Stimulated activated naive CD4-positive, alpha-beta T cell treated with Interleukin-2 at 50 U/mL for 16 hours (primary cell): ENCODE data around the gene FANCD2OS.
"Not testable (repeated sequence)": the region's sequence is repeated elsewhere in the genome, so short reads cannot be mapped to it uniquely, and the experiment has no call there.

Experiments used
- DNase-seq: peaks from one replicate; lab custom pipeline; 2025; lab: John Stamatoyannopoulos, UW

FANCD2OS gene, protein sequence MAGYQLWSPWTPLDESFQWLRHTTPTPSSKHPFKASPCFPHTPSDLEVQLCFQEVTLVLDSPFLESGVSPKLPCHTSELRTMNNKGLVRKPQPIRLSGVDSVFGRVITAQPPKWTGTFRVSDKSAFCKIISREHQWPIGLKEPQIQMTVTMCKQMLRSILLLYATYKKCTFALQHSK

DNA sequence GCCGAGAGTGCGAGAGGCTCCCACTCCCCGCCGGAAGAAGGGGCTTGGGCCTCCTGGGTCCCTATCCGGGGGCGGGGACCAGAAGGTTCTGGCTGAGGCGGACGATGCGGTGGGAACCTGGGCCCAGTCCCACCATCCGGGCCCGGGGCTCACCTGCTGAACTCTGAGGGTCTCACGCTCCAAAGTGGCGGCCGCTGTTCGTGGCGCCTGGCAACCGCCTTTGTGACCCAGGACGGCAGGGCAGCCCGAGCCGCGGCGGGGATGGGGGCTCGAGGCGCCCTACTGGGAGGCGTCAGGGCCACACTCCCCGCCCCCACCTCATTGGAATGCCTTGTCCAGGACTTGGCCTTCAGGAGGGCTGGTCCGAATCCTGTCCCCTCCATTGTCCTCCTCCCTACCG lies at the start of gene FANCD2OS:
Gene FANCD2OS, minus strand, starts transcription at position 165 of the 400 bp plus-strand sequence. CDS start 3,481 bp downstream, outside the sequence.
- DNase-seq = no peak

DNA sequence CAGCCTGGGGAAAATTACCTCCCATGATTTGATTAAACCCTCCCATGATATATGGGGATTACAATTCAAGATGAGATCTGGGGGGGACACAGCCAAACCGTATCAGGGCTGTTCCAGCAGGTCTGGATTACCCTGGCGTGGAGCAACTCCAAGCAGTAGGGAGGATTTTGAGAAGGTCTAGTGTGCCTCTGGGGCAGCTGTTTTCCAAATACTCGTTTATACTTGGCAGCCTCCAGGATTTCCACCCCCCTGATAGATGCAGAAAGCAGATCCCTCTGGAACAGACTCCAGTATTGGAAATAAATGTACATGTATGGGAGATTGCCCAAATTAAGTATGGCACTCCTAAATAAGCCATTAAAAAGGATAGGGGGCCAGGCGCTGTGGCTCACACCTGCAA lies 49.0 kb upstream of the FANCD2OS start:
- DNase-seq = no peak

DNA sequence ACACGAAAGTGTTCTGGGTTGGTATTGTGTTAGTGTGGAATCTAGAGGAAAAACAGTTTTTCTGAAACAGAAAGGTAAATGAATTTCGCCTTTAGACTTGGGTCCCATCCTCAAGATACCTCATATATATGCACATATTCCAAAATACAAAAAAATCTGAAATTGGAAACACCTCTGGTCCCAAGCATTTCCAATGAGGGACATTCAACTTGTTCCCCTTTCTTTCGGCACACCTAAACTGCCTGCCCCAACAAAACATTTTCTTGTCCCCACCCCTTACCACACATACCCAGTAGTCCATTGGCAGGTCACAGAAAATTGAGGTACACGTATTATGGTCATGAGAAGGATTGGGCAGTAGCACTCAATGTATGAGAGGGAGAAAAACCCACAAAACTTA lies 47.6 kb upstream of the FANCD2OS start:
- no peak for DNase-seq

DNA sequence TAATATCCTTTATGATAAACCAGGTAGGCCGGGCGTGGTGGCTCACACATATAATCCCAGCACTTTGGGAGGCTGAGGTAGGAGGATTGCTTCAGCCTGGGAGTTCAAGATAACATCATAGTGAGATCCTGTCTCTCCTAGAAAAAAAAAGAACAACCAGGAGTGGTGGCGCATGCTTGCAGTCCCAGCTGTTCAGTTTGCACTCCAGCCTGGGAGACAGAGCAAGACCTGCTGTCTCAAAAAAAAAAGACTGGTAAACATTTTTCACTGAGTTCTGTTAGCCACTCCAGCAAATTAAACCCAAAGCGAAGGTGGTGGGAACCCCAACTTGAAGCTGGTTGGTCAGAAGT lies 47.0 kb upstream of the FANCD2OS start:
- no peak for DNase-seq

DNA sequence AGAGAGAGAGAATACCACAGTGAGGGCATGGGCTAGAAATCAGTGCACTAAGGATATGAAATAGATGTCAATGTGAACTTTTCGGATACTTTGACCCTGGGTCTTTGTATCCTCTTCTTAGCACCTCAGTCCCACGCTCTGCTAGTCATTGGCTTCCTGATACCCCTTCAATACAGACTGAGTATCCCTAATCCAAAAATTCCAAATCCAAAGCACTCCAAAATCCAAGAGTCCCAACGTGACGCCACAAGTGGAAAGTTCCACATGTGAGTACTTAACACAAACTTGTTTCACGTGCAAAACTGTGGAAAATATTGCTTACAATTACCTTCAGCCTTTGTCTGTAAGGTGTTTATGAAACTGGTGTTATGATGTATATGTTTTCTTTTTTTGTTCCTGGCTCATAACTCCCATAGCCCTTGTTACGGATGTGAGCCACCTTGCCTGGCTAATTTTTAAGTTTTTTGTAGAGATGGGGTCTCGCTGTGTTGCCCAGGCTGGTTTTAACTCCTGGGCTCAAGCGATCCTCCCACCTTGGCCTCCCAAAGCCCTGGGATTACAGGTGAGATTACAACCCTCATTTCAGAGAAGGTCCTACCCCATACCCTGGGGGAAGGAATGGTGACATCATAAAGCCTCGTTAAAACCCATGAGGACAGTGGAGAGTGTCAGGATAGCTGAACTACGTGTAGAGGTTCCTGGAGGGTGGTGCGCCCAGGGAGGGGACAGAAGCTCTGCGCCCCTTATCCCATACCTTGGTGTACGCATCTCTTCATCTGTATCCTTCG lies 46.5 kb upstream of the FANCD2OS start:
- no peak for DNase-seq

DNA sequence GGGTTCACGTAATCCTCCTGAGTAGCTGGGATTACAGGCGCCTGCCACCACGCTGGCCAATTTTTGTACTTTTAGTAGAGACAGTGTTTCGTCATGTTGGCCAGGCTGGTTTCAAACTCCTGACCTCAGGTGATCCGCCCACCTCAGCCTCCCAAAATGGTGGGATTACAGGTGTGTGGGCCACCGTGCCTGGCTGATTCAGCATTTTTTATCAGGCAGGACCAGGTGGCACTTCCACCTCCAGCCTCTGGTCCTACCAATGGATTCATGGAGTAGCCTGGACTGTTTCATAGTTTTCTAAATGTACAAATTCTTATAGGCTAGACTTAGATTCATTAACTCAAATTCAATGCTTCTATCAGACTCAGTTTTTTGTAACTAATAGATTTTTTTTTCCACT lies 42.9 kb upstream of the FANCD2OS start:
- DNase-seq = no peak

DNA sequence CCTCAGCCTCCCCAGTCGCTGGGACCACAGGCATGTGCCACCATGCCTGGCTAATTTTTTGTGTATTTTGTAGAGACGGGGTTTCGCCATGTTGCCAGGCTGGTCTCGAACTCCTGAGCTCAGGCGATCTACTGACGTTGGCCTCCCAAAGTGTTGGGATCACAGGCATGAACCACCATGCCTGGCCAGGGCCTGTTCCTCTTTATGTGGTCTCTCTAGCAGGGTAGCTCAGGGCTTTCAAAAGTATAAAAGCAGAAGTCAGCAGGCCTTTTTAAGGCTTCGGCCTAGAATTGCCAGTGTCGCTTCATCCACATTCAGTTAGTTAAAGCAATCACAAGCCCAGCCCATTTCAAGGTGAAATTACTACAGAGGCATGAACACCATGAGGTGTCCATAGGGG lies 41.2 kb upstream of the FANCD2OS start:
- no peak for DNase-seq

DNA sequence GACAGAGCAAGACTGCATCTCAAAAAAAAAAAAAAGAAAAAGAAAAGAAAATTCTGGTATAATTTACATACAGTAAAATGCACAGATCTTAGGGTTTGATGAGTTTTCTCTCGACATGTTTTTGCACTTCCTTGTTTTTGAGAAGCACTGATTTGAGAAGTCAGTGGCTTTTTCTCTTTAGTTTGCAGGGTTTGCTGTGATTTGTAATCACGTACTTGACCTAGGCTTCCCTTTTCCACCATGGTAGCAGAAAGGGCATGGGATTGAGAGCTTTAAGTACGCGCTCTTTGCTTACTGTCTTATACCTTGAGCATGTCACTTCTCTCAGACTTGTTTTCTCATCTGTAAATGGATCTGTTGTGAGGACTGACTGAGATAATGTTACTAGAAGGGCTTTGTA lies 37.6 kb upstream of the FANCD2OS start:
- DNase-seq = no peak

DNA sequence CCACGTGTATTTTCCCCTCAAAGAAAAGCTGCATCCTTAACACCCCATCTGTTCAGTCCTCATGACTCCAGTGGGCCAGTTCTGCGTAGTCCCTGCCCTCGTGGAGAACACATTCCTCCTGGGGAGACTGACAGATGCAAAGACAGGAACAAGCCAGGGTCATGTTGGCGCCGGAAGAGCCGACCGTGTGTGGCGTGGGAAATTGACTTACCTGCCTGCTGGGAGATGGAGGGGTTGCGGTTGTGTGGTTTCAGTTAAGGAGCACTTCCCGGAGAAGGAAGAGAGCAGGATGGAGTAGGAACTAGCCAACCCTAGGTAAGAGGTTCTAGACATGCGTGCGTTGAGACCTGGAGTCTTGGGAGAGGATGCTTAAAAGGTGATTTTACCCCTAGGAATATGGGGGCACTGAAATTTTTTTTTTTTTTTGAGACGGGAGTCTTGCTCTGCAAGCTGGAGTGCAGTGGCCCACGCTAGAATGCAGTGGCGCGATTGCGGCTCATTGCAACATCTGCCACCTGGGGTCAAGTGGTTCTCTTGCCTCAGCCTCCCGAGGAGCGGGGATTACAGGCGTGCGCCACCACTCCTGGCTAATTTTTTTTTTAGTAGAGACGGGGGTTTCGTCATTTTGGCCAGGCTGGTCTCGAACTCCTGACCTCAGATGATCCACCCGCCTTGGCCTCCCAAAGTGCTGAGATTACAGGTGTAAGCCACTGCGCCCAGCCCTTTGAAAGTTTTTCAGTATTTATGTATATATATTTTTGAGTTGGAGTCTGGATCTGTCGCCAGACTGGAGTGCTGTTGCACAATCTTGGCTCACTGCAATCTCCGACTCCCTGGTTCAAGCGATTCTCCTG lies 34.9 kb upstream of the FANCD2OS start:
- no peak for DNase-seq

DNA sequence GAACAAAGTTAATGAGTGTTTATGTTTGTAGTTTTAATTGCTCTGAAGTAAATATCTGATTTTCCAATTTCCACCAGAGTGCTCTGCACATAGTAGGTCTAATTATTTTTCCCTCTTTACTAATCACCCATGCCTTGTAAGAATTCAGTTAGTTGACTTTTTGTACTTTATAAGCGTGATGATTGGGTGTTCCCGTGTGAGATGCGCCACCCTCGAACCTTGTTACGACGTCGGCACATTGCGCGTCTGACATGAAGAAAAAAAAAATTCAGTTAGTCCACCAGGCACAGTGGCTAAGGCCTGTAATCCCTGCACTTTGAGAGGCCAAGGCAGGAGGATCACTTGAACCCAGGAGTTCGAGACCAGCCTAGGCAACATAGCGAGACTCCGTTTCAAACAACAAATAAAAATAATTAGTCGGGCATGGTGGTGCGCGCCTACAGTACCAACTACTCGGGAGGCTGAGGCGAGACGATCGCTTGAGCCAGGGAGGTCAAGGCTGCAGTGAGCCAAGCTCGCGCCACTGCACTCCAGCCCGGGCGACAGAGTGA lies 33.0 kb upstream of the FANCD2OS start:
- DNase-seq = no peak

DNA sequence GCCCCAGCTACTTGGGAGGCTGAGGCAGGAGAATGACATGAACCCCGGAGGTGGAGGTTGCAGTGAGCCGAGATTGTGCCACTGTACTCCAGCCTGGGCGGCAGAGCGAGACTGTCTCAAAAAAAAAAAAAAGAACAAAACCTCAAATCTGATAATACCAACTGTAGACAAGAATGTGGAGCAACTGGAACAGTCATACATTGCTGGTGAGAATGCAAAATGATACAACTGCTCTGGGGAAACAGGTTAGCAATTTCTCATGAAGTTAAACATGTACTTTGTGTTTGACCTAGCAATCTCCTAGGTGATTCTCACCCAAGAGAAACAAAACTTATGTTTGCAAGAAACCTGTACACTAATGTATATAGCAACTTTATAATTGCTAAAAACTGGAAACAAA lies 29.1 kb upstream of the FANCD2OS start:
- no peak for DNase-seq

DNA sequence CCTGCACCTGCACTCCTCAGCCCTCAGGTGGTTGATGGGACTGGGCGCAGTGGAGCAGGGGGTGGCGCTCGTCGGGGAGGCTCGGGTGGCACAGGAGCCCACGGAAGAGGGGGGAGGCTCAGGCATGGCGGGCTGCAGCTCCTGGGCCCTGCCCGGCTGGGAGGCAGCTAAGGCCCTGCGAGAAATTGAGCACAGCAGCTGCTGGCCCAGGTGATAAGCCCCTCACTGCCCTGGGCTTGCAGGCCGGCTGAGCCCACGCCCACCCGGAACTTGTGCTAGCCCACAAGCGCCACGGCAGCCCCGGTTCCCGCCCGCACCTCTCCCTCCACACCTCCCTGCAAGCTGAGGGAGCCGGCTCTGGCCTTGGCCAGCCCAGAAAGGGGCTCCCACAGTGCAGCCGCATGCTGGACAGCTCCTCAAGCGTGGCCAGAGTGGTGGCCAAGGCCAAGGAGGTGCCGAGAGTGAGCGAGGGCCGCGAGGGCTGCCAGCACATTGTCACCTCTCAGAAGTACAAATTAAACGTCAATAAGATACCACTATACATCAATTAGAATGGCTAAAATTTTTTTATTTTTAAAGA lies 28.5 kb upstream of the FANCD2OS start:
- no peak for DNase-seq

DNA sequence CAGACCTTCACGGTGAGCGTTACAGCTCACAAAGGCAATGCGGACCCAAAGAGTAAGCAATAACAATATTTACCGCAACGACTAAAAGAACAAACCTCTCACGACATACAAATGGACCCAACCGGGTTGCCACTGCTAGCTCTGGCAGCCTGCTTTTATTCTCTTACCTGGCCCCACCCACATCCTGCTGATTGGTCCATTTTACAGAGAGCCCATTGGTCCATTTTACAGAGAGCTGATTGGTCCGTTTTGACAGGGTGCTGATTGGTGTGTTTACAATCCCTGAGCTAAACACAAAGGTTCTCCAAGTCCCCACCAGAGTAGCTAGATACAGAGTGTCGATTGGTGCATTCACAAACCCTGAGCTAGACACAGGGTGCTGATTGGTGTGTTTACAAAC lies 27.8 kb upstream of the FANCD2OS start:
- not testable (repeated sequence) for DNase-seq

DNA sequence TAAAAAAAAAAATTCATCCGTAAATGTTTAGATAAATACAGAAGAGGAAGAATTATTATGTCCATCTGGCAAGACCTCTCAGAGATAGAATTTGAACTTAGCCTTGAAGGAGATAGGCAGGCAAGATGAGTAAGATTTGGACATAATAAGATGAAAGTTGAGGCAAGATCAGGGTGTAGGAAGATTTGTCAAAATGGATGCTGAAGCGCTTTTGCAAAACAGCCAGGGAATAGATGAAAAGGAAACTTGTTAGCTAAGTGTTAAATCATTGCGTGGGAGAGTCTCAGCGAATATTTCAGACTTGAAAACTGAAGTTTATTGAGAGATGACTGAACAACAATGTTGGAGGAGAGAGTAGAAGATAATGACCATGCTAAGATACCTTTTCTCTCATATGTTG lies 14.7 kb upstream of the FANCD2OS start:
- no peak for DNase-seq

DNA sequence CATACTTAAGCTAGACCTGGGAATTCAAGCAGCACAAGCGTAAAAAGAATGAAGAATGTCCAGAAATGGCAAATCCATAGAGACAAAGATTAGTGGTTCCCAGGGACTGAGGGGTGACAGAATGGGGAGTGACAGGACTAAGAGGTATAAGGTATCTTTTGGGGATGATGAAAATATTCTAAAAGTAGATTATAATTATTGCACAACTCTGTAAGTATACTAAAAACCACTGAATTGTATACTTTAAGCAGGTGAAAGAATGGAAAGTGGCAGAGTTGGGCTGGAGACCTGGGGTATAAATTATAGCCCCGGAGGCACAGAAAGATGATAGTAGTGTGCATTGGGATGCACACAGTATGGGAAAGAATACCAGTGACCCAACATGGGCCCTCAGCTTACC lies 13.0 kb upstream of the FANCD2OS start:
- no peak for DNase-seq

DNA sequence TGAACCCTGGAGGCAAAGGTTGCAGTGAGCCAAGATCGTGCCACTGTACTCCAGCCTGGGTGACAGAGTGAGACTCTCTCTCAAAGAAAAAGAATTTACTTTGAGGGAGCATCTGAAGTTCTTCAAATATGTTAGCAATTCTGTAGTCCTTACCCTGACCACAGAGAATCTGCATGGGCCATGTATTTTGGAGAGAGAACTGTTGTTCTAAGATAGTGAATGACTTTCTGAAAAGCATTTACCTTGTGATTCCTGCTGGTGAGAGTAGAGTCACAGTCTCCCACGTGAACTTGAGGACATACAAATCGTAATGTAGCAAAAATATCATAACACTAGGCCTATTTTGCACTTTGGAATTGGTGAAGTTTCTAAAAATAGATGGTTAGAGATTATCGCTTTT lies 11.3 kb upstream of the FANCD2OS start:
- no peak for DNase-seq

DNA sequence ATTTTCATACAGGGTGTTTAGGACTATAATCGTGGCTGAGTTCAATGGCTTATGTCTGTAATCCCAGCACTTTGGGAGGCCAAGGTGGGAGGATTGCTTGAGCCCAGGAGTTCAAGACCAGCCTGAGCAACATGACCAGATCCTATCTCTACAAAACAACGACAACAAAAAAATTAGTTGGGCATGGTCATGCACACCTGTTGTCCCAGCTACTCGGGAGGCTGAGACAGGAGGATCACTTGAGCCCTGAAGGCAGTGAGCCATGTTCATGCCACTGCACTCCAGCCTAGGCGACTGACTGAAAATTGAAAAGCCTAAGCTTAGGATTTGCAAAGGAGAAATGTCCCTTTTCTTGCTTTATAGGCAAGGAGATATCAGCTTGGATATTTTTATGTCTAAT lies 8.9 kb upstream of the FANCD2OS start:
- no peak for DNase-seq

DNA sequence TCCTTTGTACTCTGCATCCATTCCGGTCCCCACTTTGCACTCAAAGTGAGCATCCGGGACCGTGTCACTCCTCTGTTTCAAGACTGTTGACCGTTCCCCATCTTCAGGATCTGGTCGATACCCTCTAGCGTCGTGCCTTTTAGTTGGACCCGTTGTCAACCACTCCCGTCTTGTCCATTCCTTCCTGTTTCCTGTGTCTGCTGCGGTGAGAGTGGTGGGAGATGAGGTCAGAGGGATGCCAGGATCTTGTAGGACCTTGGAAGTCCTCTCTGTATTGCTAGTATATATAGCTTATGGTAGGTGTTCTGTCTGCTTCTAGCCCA lies 8.0 kb upstream of the FANCD2OS start:
- DNase-seq = no peak

DNA sequence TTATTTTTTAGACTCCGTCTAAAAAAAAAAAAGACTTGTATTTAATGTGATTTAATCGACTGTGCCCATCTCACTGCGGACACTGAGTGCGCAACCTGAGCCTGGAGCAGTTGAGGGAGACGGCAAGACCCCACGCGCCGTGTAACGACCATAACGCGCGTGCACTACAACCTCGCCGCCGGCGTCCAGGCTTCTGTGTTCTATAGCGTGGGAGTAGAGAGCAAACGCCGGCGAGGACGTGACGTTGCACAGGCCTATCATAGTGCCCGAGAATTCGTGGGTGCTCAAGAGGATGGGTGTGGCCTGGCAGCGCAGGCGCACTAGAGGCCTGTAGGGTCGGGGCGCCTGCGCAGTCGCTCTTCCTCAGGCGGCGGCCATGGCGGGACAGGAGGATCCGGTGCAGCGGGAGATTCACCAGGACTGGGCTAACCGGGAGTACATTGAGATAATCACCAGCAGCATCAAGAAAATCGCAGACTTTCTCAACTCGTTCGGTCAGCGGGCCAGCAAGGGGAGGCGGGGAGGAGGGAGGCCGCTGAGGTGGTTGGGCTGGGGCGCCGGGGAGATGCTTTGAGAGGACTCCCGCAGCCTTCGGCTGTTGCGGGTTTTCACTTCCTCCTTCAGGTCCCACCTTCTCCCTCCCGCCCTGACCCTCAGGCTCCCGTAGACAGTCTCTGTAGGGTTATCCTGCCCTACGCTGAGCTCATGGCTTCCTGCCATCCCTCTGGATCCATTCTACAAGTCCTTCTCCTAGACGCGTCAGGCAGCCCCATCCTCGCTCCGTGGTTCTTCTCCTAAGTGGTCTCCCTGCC lies 7.5 kb upstream of the FANCD2OS start, which contains the start of gene BRK1:
Gene BRK1, plus strand, starts transcription at position 350 of the 812 bp plus-strand sequence. Its CDS starts 27 bp downstream, at position 377.
- DNase-seq = peak; percentile 93

DNA sequence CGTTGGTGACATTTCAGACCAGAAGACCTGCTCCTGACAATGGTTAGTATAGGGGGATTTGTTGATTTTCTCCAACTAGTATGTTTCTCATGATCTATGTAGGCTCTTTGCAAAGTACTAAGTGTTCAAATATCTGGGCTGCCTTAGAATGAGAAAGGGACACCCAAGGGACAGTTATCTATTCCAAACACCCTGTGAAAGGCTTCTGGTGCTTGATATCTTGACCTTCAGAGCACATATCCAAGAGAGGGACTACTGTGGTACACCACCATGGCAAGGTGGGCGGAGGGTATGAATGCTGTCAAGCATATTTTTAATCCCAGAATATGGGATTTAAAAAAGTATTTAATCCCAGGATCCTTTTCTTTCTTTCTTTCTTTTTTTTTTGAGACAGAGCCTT lies 1.1 kb downstream of the FANCD2OS start:
- DNase-seq = no peak

DNA sequence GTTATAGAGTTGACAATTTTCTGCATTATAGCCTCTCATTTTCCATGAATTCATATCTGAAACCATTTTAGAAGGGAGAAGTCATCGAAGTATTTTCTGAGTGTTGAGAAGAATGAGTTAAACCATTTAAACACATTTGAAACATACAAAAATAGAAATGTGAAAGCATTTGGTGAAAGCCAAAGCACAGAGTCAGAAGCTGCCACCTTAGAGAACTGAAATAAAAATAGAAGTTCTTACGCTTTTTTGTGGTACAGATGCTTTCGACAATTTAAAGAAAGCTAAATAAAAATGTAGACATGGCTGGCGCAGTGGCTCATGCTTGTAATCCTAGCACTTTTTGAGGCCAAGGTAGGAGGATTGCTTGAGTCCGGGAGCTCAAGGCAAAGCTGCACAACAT lies 9.0 kb downstream of the FANCD2OS start:
- no peak for DNase-seq

DNA sequence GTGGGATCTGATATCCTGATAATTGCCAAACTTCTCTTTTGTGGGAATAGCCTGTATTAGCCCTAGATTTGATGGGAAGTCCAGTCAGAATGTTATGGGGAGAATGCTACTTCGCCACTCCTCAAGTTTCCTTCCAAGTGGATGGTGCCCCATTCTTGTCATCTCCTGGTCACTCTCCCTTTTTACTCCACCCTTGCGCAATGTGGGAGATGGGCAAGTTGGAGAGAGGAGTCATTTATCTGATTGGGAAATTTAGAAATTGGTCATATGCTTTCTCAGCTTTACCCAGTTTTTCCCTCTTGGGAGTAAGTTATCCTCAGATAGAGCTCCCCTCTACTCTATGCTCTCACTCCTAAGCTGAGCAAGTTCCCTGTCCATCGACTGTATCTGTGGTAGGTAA lies 14.4 kb downstream of the FANCD2OS start:
- no peak for DNase-seq
